Activated CD4-positive, alpha-beta T cell treated with anti-CD3 and anti-CD28 coated beads for 48 hours (primary cell): ENCODE measurements around the gene NR1D2.
A peak's percentile ranks its signal among the peaks of the same experiment; 100 is the strongest.

Source experiments
- DNase-seq: peaks from one replicate; pipeline ENCODE4 v3.0.0-alpha.2; 2020

The NR1D2 gene

GRCh38 chr3:23932571-23932970 is 12.5 kb upstream of the NR1D2 start:
- no peak for DNase-seq

DNA sequence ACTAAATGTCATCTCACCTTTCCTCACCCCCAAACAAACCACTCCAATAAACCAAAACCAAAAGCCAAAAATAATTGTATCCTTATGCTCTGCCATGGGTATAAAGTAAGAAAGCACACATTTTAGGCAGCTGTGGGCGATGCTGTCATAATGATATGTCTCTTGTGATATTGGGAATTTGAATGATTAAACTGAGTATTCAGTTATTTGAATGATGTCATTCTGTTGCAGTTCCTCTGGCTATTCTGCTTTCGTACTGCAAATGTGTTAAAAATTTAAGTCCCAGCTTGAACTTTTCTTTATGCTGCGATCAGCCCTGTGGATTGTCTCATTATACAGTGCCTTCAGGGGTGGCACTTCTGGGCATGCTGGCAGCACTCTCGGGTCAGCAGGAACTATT is 10.8 kb upstream of the NR1D2 start:
- DNase-seq, result no peak

- DNase-seq, result no peak
These were observed 7.8 kb upstream of the NR1D2 start for GRCh38 chr3:23937296-23937695.

DNA sequence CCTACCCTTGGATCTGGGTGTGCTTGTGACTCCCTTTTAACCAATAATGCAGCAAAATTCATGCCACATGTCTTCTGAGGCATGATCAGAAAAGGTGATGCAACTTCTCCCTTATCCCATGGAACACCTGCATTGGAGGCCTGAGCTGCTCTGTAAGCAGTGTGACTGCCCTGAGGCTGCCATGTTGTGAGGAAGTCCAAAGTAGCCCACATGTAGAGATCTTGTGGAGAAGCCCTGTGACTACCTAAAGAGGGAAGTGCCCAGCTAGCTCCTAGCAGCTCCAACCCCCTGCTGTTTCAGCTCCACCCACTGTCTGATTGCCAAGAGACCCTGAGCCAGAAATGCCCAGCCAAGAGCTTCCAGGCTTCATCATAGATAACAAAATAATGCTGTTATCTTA is 6.4 kb upstream of the NR1D2 start:
- no peak for DNase-seq

GRCh38 chr3:23940775-23941174 is 4.3 kb upstream of the NR1D2 start:
- no peak for DNase-seq

- DNase-seq, result no peak
These were observed 3.6 kb upstream of the NR1D2 start for GRCh38 chr3:23941440-23941839.

DNA sequence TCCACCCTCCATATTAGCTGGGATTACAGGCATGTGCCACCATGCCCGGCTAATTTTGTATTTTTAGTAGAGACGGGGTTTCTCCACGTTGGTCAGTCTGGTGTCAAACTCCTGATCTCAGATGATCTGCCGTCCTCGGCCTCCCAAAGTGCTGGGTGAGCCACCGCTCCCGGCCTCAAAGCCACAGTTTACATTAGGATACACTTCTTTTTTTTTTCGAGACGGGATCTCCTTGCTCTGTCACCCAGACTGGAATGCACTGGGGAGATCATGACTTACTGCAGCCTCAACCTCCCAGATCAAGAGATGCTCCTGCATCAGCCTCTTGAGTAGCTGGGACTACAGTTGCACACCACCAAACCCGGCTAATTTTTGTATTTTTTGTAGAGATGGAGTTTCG is 2.5 kb upstream of the NR1D2 start:
- DNase-seq, result no peak

DNA sequence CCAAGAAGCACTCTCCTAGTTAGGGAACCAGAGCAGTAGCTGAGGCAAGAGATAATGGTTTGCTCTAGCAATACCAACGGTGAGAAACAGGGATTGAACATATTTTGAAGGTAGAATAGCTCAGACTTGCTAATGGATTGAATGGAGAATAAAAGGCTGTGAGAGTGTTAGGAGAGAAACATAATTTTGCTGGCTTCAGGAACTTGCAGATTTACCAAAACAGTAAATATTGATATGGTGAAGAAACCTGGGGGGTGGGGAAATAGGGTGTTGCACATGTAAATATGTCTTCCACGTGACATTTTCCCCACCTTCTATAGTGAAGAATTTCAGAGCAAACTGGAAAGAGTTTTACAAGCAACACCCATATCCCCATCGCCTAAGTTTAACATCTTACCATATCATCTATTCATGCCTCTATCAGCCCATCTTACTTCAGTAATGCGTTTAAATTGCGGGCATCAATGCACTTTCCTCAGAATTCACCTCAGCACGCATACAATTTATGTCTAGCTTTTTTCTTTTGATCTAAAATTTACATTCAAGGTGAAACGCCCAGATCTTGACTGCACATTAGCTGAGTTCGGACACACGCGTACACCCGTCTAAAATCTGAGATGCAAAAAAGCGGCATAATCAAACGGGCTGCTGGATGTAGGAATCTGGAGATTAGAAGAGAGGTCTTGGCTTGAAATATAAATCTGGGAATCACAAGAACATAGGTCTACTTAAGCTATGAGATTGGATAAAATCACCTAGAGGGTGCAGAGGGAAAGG is 891 bp upstream of the NR1D2 start:
- DNase-seq, result no peak

DNA sequence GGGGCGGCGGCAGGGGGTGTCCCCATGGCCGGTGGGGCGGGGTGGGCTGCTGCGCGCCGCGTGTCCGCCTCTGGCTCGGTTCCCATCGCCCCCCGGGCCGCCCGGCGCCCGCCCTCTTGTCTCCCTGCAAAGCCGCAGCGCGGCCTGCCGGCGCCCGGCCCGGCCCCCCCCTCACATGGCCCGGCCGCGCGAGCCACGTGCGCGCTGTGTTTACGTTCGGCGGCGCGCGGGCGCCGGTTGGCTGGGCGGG is 502 bp downstream of the NR1D2 start:
- DNase-seq, result no peak

DNA sequence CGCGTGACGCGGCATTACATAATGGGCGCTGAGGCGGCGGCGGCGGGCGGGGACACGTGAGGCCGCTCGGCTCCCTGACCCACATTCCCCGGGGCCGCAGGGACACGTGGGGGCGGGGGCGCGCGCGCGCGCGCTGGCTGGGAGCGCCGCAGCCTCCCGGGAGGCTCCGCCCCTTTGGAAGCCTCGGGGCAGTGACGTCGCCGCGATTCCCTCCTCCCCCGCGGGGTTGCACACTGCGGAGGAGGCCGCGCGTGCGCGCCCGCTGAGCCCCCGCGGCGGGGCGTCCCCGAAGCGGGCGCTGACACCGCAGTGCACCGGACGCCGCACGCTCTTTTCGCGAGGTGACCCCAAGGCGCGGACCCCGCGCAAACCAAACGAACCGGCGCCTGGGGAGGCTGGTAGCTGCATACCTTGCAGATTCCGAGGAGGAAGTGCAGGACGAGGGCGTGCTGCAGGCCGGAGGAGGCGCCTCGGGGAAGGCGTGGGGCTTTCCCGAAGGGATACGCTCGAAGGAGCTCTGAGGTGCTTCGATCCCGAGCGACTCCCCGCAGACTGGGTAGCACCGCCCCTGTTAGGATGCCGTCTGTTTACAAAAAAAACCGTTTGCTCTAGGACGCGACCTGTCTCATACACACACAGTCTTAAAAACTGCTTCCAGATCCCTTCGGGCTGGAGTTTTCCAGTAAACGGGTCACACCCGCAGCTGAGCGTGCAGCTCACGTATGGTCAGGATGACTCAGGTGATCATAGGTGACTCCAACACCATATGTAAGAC is 1.0 kb downstream of the NR1D2 start:
- DNase-seq, result peak; percentile 97

DNA sequence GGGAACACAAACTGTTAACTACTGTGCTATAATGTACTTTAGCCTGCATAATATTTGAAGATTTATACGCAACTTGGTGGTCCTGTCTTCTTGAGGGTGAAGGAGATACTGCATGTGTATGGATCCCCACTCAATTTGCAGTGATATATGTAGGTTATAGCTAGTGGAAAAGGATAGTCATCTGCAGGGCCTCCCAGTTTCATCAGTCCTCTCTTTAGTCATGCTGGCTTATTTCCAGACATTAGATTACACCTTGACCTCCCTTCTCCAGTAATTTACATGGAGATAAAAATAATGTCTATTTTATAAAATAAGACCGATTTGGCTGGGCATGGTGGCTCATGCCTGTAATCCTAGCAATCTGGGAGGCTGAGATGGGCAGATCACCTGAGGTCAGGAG is 3.7 kb downstream of the NR1D2 start:
- no peak for DNase-seq

- DNase-seq, result no peak
These were observed 4.7 kb downstream of the NR1D2 start for GRCh38 chr3:23949784-23950183.

- no peak for DNase-seq
These were observed 5.2 kb downstream of the NR1D2 start for GRCh38 chr3:23950293-23950692.

DNA sequence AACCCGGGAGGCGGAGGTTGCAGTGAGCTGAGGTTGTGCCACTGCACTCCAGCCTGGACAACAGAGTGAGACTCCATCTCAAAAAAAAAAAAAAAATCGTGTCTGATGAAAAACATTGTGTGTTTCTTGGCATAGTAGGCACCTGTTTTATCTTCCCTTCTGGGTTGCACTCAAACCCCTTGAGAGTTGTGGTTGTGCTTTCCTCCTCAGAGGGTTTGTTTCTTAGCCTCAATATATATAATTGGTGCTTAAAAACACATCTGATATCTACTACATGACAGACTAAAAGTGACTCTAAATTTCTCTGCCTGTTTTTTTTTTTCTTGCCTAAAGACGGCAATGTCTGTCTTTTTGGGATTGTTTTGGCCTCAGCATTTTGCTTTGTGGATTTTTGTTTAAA is 7.6 kb downstream of the NR1D2 start:
- DNase-seq, result no peak

DNA sequence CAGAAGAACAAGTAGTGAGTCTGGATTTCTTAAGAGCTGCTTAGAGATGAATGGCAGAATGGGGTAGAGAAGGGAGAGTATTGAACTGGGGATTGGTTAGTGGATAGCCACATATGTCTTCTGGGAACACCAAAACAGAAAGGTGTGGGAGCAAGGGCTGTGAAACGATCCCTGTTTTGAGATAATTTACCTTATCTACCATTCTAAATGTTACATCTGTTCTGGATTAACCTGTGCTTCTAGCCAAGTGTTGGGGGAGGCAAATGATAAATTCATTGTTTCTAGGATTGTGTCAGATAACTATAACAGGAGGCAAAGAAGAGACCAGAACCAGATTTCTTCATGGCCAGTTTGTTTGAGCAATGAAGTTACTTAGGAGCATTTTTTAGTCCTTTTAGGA is 8.4 kb downstream of the NR1D2 start:
- no peak for DNase-seq

DNA sequence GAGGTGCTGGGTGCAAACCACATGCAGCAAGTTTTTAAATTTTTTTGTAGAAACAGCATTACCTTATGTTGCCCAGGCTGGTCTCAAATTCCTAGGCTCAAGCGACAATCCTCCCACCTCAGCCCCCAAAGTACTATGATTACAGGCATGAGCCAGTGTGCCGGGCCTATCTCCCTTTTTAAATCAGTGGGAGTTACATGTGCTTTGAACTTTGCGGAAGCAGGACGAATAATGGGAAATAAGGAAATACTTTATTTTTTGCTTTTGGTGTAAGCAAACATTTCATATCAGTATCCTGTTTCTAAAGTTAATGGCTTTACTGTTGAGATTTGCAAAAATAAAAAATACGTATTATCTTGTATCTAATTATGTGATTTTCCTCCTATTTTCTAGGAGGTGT is 9.1 kb downstream of the NR1D2 start:
- no peak for DNase-seq

DNA sequence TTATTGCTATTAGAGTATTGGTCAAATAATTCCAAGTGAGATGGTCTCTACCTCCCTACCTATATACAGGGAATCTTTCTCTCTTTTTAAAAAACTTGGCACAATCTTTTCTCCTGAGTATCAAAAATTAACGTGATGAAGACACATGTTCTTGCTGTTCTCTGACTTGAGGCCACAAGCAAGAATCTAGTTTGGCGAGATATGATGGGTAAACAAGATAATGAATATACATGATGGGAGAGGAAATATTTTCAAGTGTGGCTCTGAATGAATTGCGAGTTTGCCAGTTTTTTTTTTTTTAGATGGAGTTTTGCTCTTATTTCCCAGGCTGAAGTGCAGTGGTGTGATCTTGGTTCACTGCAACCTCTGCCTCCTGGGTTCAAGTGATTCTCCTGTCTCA is 11.6 kb downstream of the NR1D2 start:
- DNase-seq, result no peak

GRCh38 chr3:23959135-23959900 is 14.2 kb downstream of the NR1D2 start:
- DNase-seq, result no peak

DNA sequence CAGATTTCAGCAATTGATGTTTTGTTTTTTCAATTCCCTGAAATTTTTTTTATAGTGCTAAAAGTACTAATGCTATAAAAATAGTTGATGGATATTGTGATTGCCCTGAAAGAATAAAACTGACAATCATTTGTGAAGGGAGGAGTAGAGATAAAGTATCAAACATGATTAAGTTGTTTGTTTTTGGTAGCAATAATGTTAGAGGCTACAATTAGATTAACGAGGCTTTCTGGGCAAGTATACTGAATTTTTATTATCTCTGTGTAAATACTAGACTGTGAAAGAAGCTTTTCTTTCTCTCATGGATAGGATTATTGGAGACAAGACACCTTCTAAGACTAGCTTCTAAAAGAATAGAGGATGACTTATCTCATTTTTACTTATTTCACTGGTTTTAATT is 15.6 kb downstream of the NR1D2 start:
- no peak for DNase-seq

DNA sequence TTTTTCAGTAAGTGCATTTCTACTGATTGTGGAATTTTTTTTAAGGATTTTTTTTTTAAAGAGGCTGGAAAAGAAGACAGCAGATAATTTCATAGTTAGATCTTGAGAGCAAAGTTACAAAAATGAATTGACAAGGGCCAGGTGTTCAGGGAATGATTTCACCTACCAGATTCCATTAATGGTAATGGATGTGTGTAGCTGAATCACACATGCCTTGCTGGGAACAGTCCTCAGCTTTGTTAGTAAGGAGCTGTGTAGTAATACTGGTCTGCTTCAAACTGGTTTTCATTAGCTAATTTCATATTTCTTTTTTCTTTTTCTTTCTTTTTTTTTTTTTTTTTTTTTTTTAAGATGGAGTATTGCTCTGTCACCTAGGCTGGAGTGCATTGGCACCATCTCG is 16.0 kb downstream of the NR1D2 start:
- DNase-seq, result no peak

- DNase-seq, result no peak
These were observed 16.8 kb downstream of the NR1D2 start for GRCh38 chr3:23961913-23962312.

- no peak for DNase-seq
These were observed 19.6 kb downstream of the NR1D2 start for GRCh38 chr3:23964537-23965235.

- DNase-seq, result no peak
These were observed 21.2 kb downstream of the NR1D2 start for GRCh38 chr3:23966328-23966727.
